Caco-2 (cell line): Measurements from ENCODE around the gene NKX3-2. TPM values are rescaled to one million over a fixed set of nuclear protein-coding genes. Genes with fewer than 3 reads are reported as not detected.

Experiments
- BruUV-seq: library from RNA; stranded (reverse); fragments of 400-500 nt; replicated peaks from 2 replicates; lab custom pipeline; 2021; lab: Mats Ljungman, UMichigan
- CTCF ChIA-PET: fragments of 300-600 bp; sonication (Branson Sonifier 250); formaldehyde crosslinking; loops from one replicate; lab custom pipeline; 2022; ENCODE audit warnings: antibody characterized with exemption; lab: Charles Lee
- POLR2A ChIA-PET: fragments of 300-600 bp; sonication (Branson Sonifier 250); formaldehyde crosslinking; loops from one replicate; lab custom pipeline; 2022; ENCODE audit warnings: antibody characterized with exemption; lab: Charles Lee
- DNase-seq, 2 experiments: peaks; one replicate each; pipeline versions ENCODE4 v3.0.0 to v3.0.0-alpha.2; 2020 to 2022
- H3K27me3 ChIP-seq: replicated peaks from 2 replicates; pipeline ENCODE4 v1.6.0; 2011; ENCODE audit warnings: low read length; ENCODE audit not compliant: control insufficient read depth, insufficient read depth
- H3K36me3 ChIP-seq: 2 replicates; pipeline ENCODE4 v1.5.1; 2011; ENCODE audit warnings: low read length; ENCODE audit not compliant: control insufficient read depth, insufficient read depth
- H3K4me1 ChIP-seq: fragments of 250-450 bp; sonication (Bioruptor Pico); 2 replicates; pipeline ENCODE4 v1.5.1; 2020; ENCODE audit warnings: mild to moderate bottlenecking
- H3K4me3 ChIP-seq: 2 replicates; pipeline ENCODE4 v1.5.1; 2011; ENCODE audit warnings: low read depth, mild to moderate bottlenecking, control low read depth, low read length
- H3K9me3 ChIP-seq: fragments of 250-450 bp; sonication (Bioruptor Pico); 2 replicates; pipeline ENCODE4 v1.5.1; 2020; ENCODE audit warnings: mild to moderate bottlenecking, moderate library complexity
- H3K27ac Mint-ChIP-seq: one replicate; pipeline ENCODE4 v1.8.0; 2022; ENCODE audit warnings: mixed read lengths; ENCODE audit not compliant: unreplicated experiment
- H3K27me3 Mint-ChIP-seq: one replicate; pipeline ENCODE4 v1.8.0; 2022; ENCODE audit warnings: mixed read lengths; ENCODE audit not compliant: insufficient read depth, unreplicated experiment
- H3K36me3 Mint-ChIP-seq: one replicate; pipeline ENCODE4 v1.8.0; 2022; ENCODE audit warnings: mild to moderate bottlenecking, mixed read lengths; ENCODE audit not compliant: insufficient read depth, unreplicated experiment
- H3K4me1 Mint-ChIP-seq: one replicate; pipeline ENCODE4 v1.8.0; 2022; ENCODE audit warnings: low read depth, mixed read lengths; ENCODE audit not compliant: unreplicated experiment
- H3K4me3 Mint-ChIP-seq: one replicate; pipeline ENCODE4 v1.8.0; 2022; ENCODE audit warnings: mild to moderate bottlenecking, moderate library complexity, mixed read lengths; ENCODE audit not compliant: unreplicated experiment
- H3K9me3 Mint-ChIP-seq: one replicate; pipeline ENCODE4 v1.8.0; 2022; ENCODE audit warnings: mixed read lengths; ENCODE audit not compliant: unreplicated experiment
- CTCF ChIP-seq, 2 experiments: fragments of 200-600 bp in 1 of 2; IDR thresholded peaks; 1 replicate in 1 of 2; 2 replicates in 1 of 2; pipeline versions ENCODE4 v1.5.1 to v1.8.0; 2011 to 2022; ENCODE audit warnings: antibody characterized with exemption in 1 of 2, control low read depth in 1 of 2, inconsistent platforms in 1 of 2, low read depth in 1 of 2, low read length in 1 of 2, mild to moderate bottlenecking in 1 of 2, moderate library complexity in 1 of 2; ENCODE audit not compliant: insufficient read depth in 1 of 2, severe bottlenecking in 1 of 2, unreplicated experiment in 1 of 2
- intact Hi-C: fragments of 100-400 bp; cut with micrococcal nuclease; formaldehyde crosslinking; loops from one replicate; pipeline ENCODE4 v1.10.0; 2022; ENCODE audit not compliant: unreplicated experiment
- total RNA-seq: library from RNA; stranded (reverse); gene quantifications from 2 replicates; pipeline ENCODE4 v1.2.3, GENCODE V29; 2022

Gene NKX3-2
- total RNA-seq, 1 experiment from 2014 or later: 2.4 TPM

- intact Hi-C loops: no loop called here
- ChIA-PET CTCF (no interaction called here), POLR2A (no interaction called here)
- no peaks in the 10 kb centered on the region for H3K36me3 Mint-ChIP-seq
- H3K4me1 ChIP-seq: no peaks in the 10 kb centered on the region
- TF ChIP-seq CTCF (IDR thresholded peaks at IDR 0.05; ENCODE audit: insufficient read depth in 1 of 2, low read depth in 1 of 2, low read length in 1 of 2, severe bottlenecking in 1 of 2, unreplicated experiment in 1 of 2): no peak
- DNase-seq: no peak
- no peak overlapping the region for H3K4me3 ChIP-seq
- H3K27me3 Mint-ChIP-seq: peaks cover 5% of the 10 kb centered on the region
- H3K36me3 ChIP-seq: no peaks in the 10 kb centered on the region
- no peak overlapping the region for H3K4me3 Mint-ChIP-seq
- no peaks in the 10 kb centered on the region for H3K4me1 Mint-ChIP-seq
- no peak overlapping the region for H3K27ac Mint-ChIP-seq
- peaks cover 10% of the 10 kb centered on the region for H3K9me3 Mint-ChIP-seq
- no peaks in the 10 kb centered on the region for H3K27me3 ChIP-seq
- H3K9me3 ChIP-seq: no peaks in the 10 kb centered on the region
- no TSS peak for BruUV-seq
Observed at GRCh38 chr4:13492747-13493146, 51.6 kb downstream of the NKX3-2 start.

Other genes with a start within 250 kb of the NKX3-2 start
- 12.7 and 14.5 TPM in 2 replicates for gene RAB28, start 60.2 kb downstream of the NKX3-2 start, total RNA-seq
- gene BOD1L1, start 83.2 kb upstream of the NKX3-2 start, total RNA-seq: 36.1 and 37.2 TPM in 2 replicates